Measurements from ENCODE around the gene SORCS3.

The SORCS3 gene

DNA sequence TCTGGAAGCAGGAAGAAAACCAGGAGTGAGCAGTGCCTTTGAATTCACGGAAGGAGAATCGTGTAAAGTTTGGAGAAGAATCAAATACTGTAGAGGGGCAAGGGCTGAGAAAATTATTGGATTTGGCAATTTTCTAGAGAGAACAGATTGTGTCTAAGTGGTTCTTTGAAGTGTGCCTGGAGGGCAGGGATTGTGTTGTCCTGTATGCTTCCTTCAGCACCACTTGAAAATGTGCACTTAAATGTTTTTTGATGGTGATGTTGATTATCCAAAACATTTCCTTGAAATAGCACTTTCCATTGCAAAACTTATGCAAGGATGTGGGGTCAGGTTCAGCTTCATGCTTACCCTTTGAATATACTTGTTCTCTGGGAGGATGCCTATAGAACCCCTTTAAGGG is 360.2 kb downstream of the SORCS3 start:
- H2AFZ ChIP-seq (ENCODE audit: low read depth), result no peak overlapping the region
- H4K20me1 ChIP-seq (ENCODE audit: insufficient read depth), result no peaks in the 10 kb centered on the region
- H3K36me3 ChIP-seq (ENCODE audit: insufficient read depth), result no peaks in the 10 kb centered on the region
- H3K4me3 ChIP-seq (IDR thresholded peaks at IDR 0.05; ENCODE audit: insufficient read depth, low read depth, low read length), result no peak overlapping the region
- no peaks in the 10 kb centered on the region for H3K27me3 ChIP-seq (ENCODE audit: insufficient read depth, low read depth)
- TF ChIP-seq, protein P1, sequence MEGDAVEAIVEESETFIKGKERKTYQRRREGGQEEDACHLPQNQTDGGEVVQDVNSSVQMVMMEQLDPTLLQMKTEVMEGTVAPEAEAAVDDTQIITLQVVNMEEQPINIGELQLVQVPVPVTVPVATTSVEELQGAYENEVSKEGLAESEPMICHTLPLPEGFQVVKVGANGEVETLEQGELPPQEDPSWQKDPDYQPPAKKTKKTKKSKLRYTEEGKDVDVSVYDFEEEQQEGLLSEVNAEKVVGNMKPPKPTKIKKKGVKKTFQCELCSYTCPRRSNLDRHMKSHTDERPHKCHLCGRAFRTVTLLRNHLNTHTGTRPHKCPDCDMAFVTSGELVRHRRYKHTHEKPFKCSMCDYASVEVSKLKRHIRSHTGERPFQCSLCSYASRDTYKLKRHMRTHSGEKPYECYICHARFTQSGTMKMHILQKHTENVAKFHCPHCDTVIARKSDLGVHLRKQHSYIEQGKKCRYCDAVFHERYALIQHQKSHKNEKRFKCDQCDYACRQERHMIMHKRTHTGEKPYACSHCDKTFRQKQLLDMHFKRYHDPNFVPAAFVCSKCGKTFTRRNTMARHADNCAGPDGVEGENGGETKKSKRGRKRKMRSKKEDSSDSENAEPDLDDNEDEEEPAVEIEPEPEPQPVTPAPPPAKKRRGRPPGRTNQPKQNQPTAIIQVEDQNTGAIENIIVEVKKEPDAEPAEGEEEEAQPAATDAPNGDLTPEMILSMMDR (conservative IDR thresholded peaks at IDR 0.05; ENCODE audit: low read depth, low read length), result no peak
- no peak overlapping the region for H3K9ac ChIP-seq
- H3K79me2 ChIP-seq (ENCODE audit: insufficient read depth, low read depth), result no peaks in the 10 kb centered on the region
- H3K27ac ChIP-seq, result no peak overlapping the region
- H3K4me1 ChIP-seq (ENCODE audit: low read depth, poor library complexity, severe bottlenecking), result no peaks in the 10 kb centered on the region
- no peak overlapping the region for H3K4me2 ChIP-seq

DNA sequence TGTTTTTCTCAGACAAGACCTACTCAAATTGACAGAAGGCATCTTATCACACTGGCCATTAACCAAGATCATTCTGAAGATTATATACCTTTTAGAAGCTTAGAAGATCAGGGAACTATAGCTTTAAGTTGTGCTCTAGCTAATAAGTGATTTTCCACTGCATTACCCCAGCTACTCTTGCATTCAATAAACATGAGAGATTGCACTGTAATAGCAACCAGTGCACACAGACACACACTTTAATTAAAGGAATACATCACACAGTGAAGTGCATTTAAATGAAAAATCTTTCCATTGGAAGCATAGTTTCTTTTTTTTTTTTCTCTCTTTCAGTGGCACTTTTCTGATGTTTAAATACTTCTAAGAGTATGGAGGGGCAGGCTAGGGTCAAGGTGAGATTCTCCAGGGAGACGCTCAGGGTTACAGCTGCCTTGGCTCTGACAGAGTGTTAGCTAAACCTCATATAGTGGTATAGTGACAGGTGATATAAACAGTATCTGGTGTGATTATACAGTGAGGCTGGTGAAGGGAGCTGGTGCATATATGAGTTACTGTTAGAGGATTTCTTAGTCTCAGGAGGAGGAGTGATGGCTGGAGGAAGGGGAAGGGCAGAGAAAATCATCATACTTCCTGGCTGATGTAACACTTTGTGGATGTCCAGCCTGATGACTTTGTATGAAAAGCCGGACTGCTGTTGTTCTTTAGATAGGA is 369.5 kb downstream of the SORCS3 start:
- no peaks in the 10 kb centered on the region for H4K20me1 ChIP-seq (ENCODE audit: insufficient read depth)
- no peaks in the 10 kb centered on the region for H3K4me1 ChIP-seq (ENCODE audit: low read depth, poor library complexity, severe bottlenecking)
- H3K36me3 ChIP-seq (ENCODE audit: insufficient read depth), result no peaks in the 10 kb centered on the region
- H3K9ac ChIP-seq, result no peak overlapping the region
- H2AFZ ChIP-seq (ENCODE audit: low read depth), result no peak overlapping the region
- no peak overlapping the region for H3K4me2 ChIP-seq
- H3K27ac ChIP-seq, result no peak overlapping the region
- H3K27me3 ChIP-seq (ENCODE audit: insufficient read depth, low read depth), result no peaks in the 10 kb centered on the region
- H3K4me3 ChIP-seq (IDR thresholded peaks at IDR 0.05; ENCODE audit: insufficient read depth, low read depth, low read length), result no peak overlapping the region
- no peaks in the 10 kb centered on the region for H3K79me2 ChIP-seq (ENCODE audit: insufficient read depth, low read depth)
- TF ChIP-seq, protein P1 (conservative IDR thresholded peaks at IDR 0.05; ENCODE audit: low read depth, low read length), result no peak

DNA sequence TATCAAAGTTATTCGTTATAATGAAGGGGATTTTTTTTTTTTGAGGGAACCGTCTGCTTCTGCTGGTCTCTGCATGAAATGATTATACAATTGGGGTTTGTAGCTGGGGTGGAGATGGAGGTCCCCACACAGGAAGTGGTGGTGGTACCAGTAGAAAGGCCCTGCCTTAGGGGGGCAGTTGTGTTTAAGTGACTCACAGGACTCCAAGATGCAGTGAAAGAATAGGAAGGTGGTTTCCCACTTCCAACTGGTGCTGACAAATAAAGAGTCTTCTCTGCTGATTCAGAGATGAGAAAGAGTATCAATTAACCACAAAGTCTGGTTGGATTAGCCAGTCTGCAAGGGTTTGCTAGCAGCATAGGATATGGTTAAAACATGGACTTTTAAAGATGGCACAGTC is 376.0 kb downstream of the SORCS3 start:
- Histone ChIP-seq H3K27ac (no peak overlapping the region), H3K4me1 (ENCODE audit: low read depth, poor library complexity, severe bottlenecking) (no peaks in the 10 kb centered on the region), H3K27me3 (ENCODE audit: insufficient read depth, low read depth) (no peaks in the 10 kb centered on the region), H3K4me3 (IDR thresholded peaks at IDR 0.05; ENCODE audit: insufficient read depth, low read depth, low read length) (no peak overlapping the region), H2AFZ (ENCODE audit: low read depth) (no peak overlapping the region), H3K79me2 (ENCODE audit: insufficient read depth, low read depth) (no peaks in the 10 kb centered on the region), H3K4me2 (no peak overlapping the region), H4K20me1 (ENCODE audit: insufficient read depth) (no peaks in the 10 kb centered on the region), H3K36me3 (ENCODE audit: insufficient read depth) (no peaks in the 10 kb centered on the region), H3K9ac (no peak overlapping the region)
- TF ChIP-seq, protein P1 (conservative IDR thresholded peaks at IDR 0.05; ENCODE audit: low read depth, low read length), result no peak

DNA sequence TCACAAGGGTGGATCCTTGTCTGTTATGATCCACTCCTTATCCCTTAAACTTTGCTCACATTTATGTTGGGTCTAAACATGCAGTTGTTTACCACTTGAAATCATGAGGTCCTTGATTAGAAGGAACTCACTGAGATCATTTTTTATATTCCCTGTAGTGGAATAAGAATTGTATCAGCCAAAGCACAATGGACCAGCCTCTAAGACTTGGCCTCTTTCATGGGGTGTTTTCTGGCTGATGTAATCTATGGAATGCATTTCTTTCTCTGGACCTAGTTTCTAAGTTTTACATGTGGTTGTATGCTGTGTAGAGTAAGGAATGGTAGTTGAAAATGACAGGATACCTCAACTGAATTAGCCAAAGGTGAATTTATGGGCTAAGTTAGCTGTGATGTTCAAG is 376.6 kb downstream of the SORCS3 start:
- Histone ChIP-seq H2AFZ (ENCODE audit: low read depth) (no peak overlapping the region), H3K9ac (no peak overlapping the region), H3K4me1 (ENCODE audit: low read depth, poor library complexity, severe bottlenecking) (no peaks in the 10 kb centered on the region), H3K36me3 (ENCODE audit: insufficient read depth) (no peaks in the 10 kb centered on the region), H4K20me1 (ENCODE audit: insufficient read depth) (no peaks in the 10 kb centered on the region), H3K4me2 (no peak overlapping the region), H3K4me3 (IDR thresholded peaks at IDR 0.05; ENCODE audit: insufficient read depth, low read depth, low read length) (no peak overlapping the region), H3K79me2 (ENCODE audit: insufficient read depth, low read depth) (no peaks in the 10 kb centered on the region), H3K27ac (no peak overlapping the region), H3K27me3 (ENCODE audit: insufficient read depth, low read depth) (no peaks in the 10 kb centered on the region)
- TF ChIP-seq, protein P1 (conservative IDR thresholded peaks at IDR 0.05; ENCODE audit: low read depth, low read length), result no peak
